Esophagus squamous epithelium (tissue), 4 donors: ENCODE data around the gene LIMA1.

ENCODE experiments used
- CTCF ChIP-seq, 6 experiments: fragments of 450-650 bp in 4 of 6; fragments of 200-600 bp in 2 of 6; sonication (generic) in 2 of 6; IDR thresholded peaks; one replicate each; pipeline ENCODE4 v1.5.1; 2016 to 2019; ENCODE audit warnings: antibody characterized with exemption in 6 of 6, mild to moderate bottlenecking in 4 of 6, moderate library complexity in 4 of 6
- POLR2A ChIP-seq, 4 donors: fragments of 450-650 bp; IDR thresholded peaks; one replicate each; pipeline ENCODE4 v1.6.1; 2017; ENCODE audit warnings: antibody characterized with exemption in 4 of 4, mild to moderate bottlenecking in 4 of 4, moderate library complexity in 3 of 4

- no peak for TF ChIP-seq CTCF (IDR thresholded peaks at IDR 0.05)
- TF ChIP-seq POLR2A (IDR thresholded peaks at IDR 0.05): no peak
These were observed 63.8 kb downstream of the LIMA1 start for GRCh38 chr12:50219544-50219943.
